ENCODE results near the gene ADAMTSL1. TPM values are rescaled to one million over a fixed set of nuclear protein-coding genes. Genes with fewer than 3 reads are reported as not detected.

Gene ADAMTSL1
- total RNA-seq, 2 experiments from 2014 or later, result not detected

GRCh38 chr9:18598969-18599368 lies 125.0 kb downstream of the ADAMTSL1 start:
- Mint-ChIP-seq H3K9me3 (no peaks in the 10 kb centered on the region), H3K27ac (no peak overlapping the region), H3K36me3 (ENCODE audit: low read depth) (no peaks in the 10 kb centered on the region), H3K27me3 (no peaks in the 10 kb centered on the region), H3K4me3 (no peak overlapping the region), H3K4me1 (no peaks in the 10 kb centered on the region)
- no peak for DNase-seq
- ChIA-PET POLR2A (no interaction called here), CTCF (no interaction called here)

- Mint-ChIP-seq H3K4me3 (no peak overlapping the region), H3K4me1 (no peaks in the 10 kb centered on the region), H3K27me3 (no peaks in the 10 kb centered on the region), H3K36me3 (ENCODE audit: low read depth) (no peaks in the 10 kb centered on the region), H3K9me3 (no peaks in the 10 kb centered on the region), H3K27ac (no peak overlapping the region)
- DNase-seq, result no peak
- ChIA-PET CTCF (no interaction called here), POLR2A (no interaction called here)
These were observed 127.1 kb downstream of the ADAMTSL1 start for GRCh38 chr9:18601026-18601425.

- no peak for DNase-seq
- no peaks in the 10 kb centered on the region for H3K4me1 Mint-ChIP-seq
- H3K27me3 Mint-ChIP-seq, result no peaks in the 10 kb centered on the region
- H3K36me3 Mint-ChIP-seq (ENCODE audit: low read depth), result no peaks in the 10 kb centered on the region
- H3K9me3 Mint-ChIP-seq, result no peaks in the 10 kb centered on the region
- CTCF ChIA-PET, result no interaction called here
- POLR2A ChIA-PET, result no interaction called here
- H3K4me3 Mint-ChIP-seq, result no peak overlapping the region
- H3K27ac Mint-ChIP-seq, result no peak overlapping the region
These were observed 128.0 kb downstream of the ADAMTSL1 start for GRCh38 chr9:18601956-18602355.

- ChIA-PET POLR2A (no interaction called here), CTCF (no interaction called here)
- DNase-seq, result no peak
- no peaks in the 10 kb centered on the region for H3K9me3 Mint-ChIP-seq
- H3K4me1 Mint-ChIP-seq, result no peaks in the 10 kb centered on the region
- H3K27me3 Mint-ChIP-seq, result no peaks in the 10 kb centered on the region
- H3K27ac Mint-ChIP-seq, result no peak overlapping the region
- no peak overlapping the region for H3K4me3 Mint-ChIP-seq
- no peaks in the 10 kb centered on the region for H3K36me3 Mint-ChIP-seq (ENCODE audit: low read depth)
These were observed 131.1 kb downstream of the ADAMTSL1 start for GRCh38 chr9:18604767-18605730.

- no peak for DNase-seq
- H3K36me3 Mint-ChIP-seq (ENCODE audit: low read depth), result no peaks in the 10 kb centered on the region
- no peaks in the 10 kb centered on the region for H3K27me3 Mint-ChIP-seq
- H3K4me1 Mint-ChIP-seq, result no peaks in the 10 kb centered on the region
- POLR2A ChIA-PET, result no interaction called here
- CTCF ChIA-PET, result no interaction called here
- no peak overlapping the region for H3K4me3 Mint-ChIP-seq
- no peak overlapping the region for H3K27ac Mint-ChIP-seq
- no peaks in the 10 kb centered on the region for H3K9me3 Mint-ChIP-seq
These were observed 131.8 kb downstream of the ADAMTSL1 start for GRCh38 chr9:18605766-18606180.

- Mint-ChIP-seq H3K27me3 (no peaks in the 10 kb centered on the region), H3K4me1 (no peaks in the 10 kb centered on the region), H3K9me3 (no peaks in the 10 kb centered on the region), H3K27ac (no peak overlapping the region), H3K4me3 (no peak overlapping the region), H3K36me3 (ENCODE audit: low read depth) (no peaks in the 10 kb centered on the region)
- CTCF ChIA-PET, result no interaction called here
- no peak for DNase-seq
- POLR2A ChIA-PET, result no interaction called here
These were observed 132.3 kb downstream of the ADAMTSL1 start for GRCh38 chr9:18606281-18606680.

- no peaks in the 10 kb centered on the region for H3K9me3 Mint-ChIP-seq
- ChIA-PET CTCF (no interaction called here), POLR2A (no interaction called here)
- H3K36me3 Mint-ChIP-seq (ENCODE audit: low read depth), result no peaks in the 10 kb centered on the region
- no peak overlapping the region for H3K27ac Mint-ChIP-seq
- H3K27me3 Mint-ChIP-seq, result no peaks in the 10 kb centered on the region
- H3K4me1 Mint-ChIP-seq, result no peaks in the 10 kb centered on the region
- H3K4me3 Mint-ChIP-seq, result no peak overlapping the region
- DNase-seq, result no peak
These were observed 132.9 kb downstream of the ADAMTSL1 start for GRCh38 chr9:18606846-18607245.

- Mint-ChIP-seq H3K36me3 (ENCODE audit: low read depth) (no peaks in the 10 kb centered on the region), H3K27ac (no peak overlapping the region), H3K27me3 (no peaks in the 10 kb centered on the region), H3K4me3 (no peak overlapping the region), H3K4me1 (no peaks in the 10 kb centered on the region), H3K9me3 (no peaks in the 10 kb centered on the region)
- POLR2A ChIA-PET, result no interaction called here
- no peak for DNase-seq
- CTCF ChIA-PET, result no interaction called here
These were observed 134.4 kb downstream of the ADAMTSL1 start for GRCh38 chr9:18608371-18608770.

GRCh38 chr9:18610956-18611355 lies 137.0 kb downstream of the ADAMTSL1 start:
- Mint-ChIP-seq H3K27ac (no peak overlapping the region), H3K4me1 (no peaks in the 10 kb centered on the region), H3K27me3 (no peaks in the 10 kb centered on the region), H3K9me3 (no peaks in the 10 kb centered on the region), H3K36me3 (ENCODE audit: low read depth) (no peaks in the 10 kb centered on the region), H3K4me3 (no peak overlapping the region)
- POLR2A ChIA-PET, result no interaction called here
- no peak for DNase-seq
- CTCF ChIA-PET, result no interaction called here

GRCh38 chr9:18611971-18612370 lies 138.0 kb downstream of the ADAMTSL1 start:
- H3K4me1 Mint-ChIP-seq, result no peaks in the 10 kb centered on the region
- POLR2A ChIA-PET, result interaction anchor here (0.6 kb wide), 1 partner anchor 187 kb away, joined by 4 read pairs; no protein-coding TSS in a partner anchor
- H3K36me3 Mint-ChIP-seq (ENCODE audit: low read depth), result no peaks in the 10 kb centered on the region
- DNase-seq, result no peak
- no peak overlapping the region for H3K4me3 Mint-ChIP-seq
- CTCF ChIA-PET, result no interaction called here
- H3K9me3 Mint-ChIP-seq, result no peaks in the 10 kb centered on the region
- no peak overlapping the region for H3K27ac Mint-ChIP-seq
- no peaks in the 10 kb centered on the region for H3K27me3 Mint-ChIP-seq

- CTCF ChIA-PET, result interaction anchor here (1.1 kb wide), 1 partner anchor 734 kb away, joined by 3 read pairs; no protein-coding TSS in a partner anchor
- Mint-ChIP-seq H3K4me1 (no peaks in the 10 kb centered on the region), H3K9me3 (no peaks in the 10 kb centered on the region)
These were observed 140.2 kb downstream of the ADAMTSL1 start for GRCh38 chr9:18614116-18614515.

GRCh38 chr9:18614651-18615050 lies 140.7 kb downstream of the ADAMTSL1 start:
- no peaks in the 10 kb centered on the region for H3K9me3 Mint-ChIP-seq
- ChIA-PET POLR2A (no interaction called here), CTCF (no interaction called here)
- H3K36me3 Mint-ChIP-seq (ENCODE audit: low read depth), result no peaks in the 10 kb centered on the region
- no peaks in the 10 kb centered on the region for H3K27me3 Mint-ChIP-seq
- no peak overlapping the region for H3K27ac Mint-ChIP-seq
- no peak overlapping the region for H3K4me3 Mint-ChIP-seq
- no peak for DNase-seq
- no peaks in the 10 kb centered on the region for H3K4me1 Mint-ChIP-seq

More at GRCh38 chr9:18614116-18614515, 140.2 kb downstream of the ADAMTSL1 start:
- Mint-ChIP-seq H3K27me3 (no peaks in the 10 kb centered on the region), H3K4me3 (no peak overlapping the region), H3K36me3 (ENCODE audit: low read depth) (no peaks in the 10 kb centered on the region), H3K27ac (no peak overlapping the region)
- DNase-seq, result no peak
- POLR2A ChIA-PET, result no interaction called here

- no peak overlapping the region for H3K4me3 Mint-ChIP-seq
- CTCF ChIA-PET, result no interaction called here
- no peak for DNase-seq
- POLR2A ChIA-PET, result no interaction called here
- no peak overlapping the region for H3K27ac Mint-ChIP-seq
- H3K4me1 Mint-ChIP-seq, result no peaks in the 10 kb centered on the region
- H3K27me3 Mint-ChIP-seq, result no peaks in the 10 kb centered on the region
- no peaks in the 10 kb centered on the region for H3K36me3 Mint-ChIP-seq (ENCODE audit: low read depth)
- no peaks in the 10 kb centered on the region for H3K9me3 Mint-ChIP-seq
These were observed 143.0 kb downstream of the ADAMTSL1 start for GRCh38 chr9:18616976-18617375.

GRCh38 chr9:18617759-18618158 lies 143.8 kb downstream of the ADAMTSL1 start:
- Mint-ChIP-seq H3K27me3 (no peaks in the 10 kb centered on the region), H3K9me3 (no peaks in the 10 kb centered on the region), H3K36me3 (ENCODE audit: low read depth) (no peaks in the 10 kb centered on the region), H3K27ac (no peak overlapping the region), H3K4me1 (no peaks in the 10 kb centered on the region), H3K4me3 (no peak overlapping the region)
- ChIA-PET CTCF (no interaction called here), POLR2A (no interaction called here)
- DNase-seq, result no peak
